HEK293 (cell line): ENCODE measurements around the gene FOXO3.

Experiments
- REPIN1 ChIP-seq: fragments of 450-650 bp; formaldehyde crosslinking; IDR thresholded peaks from 2 replicates; pipeline ENCODE4 v1.5.1; 2017; ENCODE audit warnings: missing biosample characterization, missing genetic modification characterization, low read depth
- SALL2 ChIP-seq: fragments of 450-650 bp; formaldehyde crosslinking; IDR thresholded peaks from 2 replicates; pipeline ENCODE4 v1.5.0; 2017; ENCODE audit warnings: missing biosample characterization, mild to moderate bottlenecking, missing genetic modification characterization, borderline replicate concordance
- SP7 ChIP-seq: fragments of 450-650 bp; formaldehyde crosslinking; IDR thresholded peaks from 2 replicates; pipeline ENCODE4 v1.5.1; 2016; ENCODE audit warnings: missing biosample characterization, missing genetic modification characterization
- ZBTB8A ChIP-seq: fragments of 450-650 bp; formaldehyde crosslinking; IDR thresholded peaks from 2 replicates; pipeline ENCODE4 v1.5.1; 2016; ENCODE audit warnings: missing biosample characterization, missing genetic modification characterization
- ZFHX2 ChIP-seq: fragments of 450-650 bp; formaldehyde crosslinking; conservative IDR thresholded peaks from 2 replicates; pipeline ENCODE4 v1.5.1; 2016; ENCODE audit warnings: missing biosample characterization, missing genetic modification characterization
- ZFP37 ChIP-seq: fragments of 450-650 bp; formaldehyde crosslinking; IDR thresholded peaks from 2 replicates; pipeline ENCODE4 v1.5.1; 2016; ENCODE audit warnings: missing biosample characterization, missing genetic modification characterization
- ZNF114 ChIP-seq: fragments of 450-650 bp; formaldehyde crosslinking; IDR thresholded peaks from 2 replicates; pipeline ENCODE4 v1.5.0; 2017; ENCODE audit warnings: missing biosample characterization, missing genetic modification characterization
- ZNF132 ChIP-seq: fragments of 450-650 bp; formaldehyde crosslinking; IDR thresholded peaks from 2 replicates; pipeline ENCODE4 v1.5.1; 2017; ENCODE audit warnings: missing biosample characterization, missing genetic modification characterization, borderline replicate concordance
- ZNF157 ChIP-seq: fragments of 450-650 bp; formaldehyde crosslinking; IDR thresholded peaks from 2 replicates; pipeline ENCODE4 v1.5.1; 2016; ENCODE audit warnings: missing biosample characterization, missing genetic modification characterization
- ZNF175 ChIP-seq: fragments of 450-650 bp; formaldehyde crosslinking; IDR thresholded peaks from 2 replicates; pipeline ENCODE4 v1.5.1; 2016; ENCODE audit warnings: missing biosample characterization, missing genetic modification characterization
- ZNF366 ChIP-seq: fragments of 450-650 bp; formaldehyde crosslinking; conservative IDR thresholded peaks from 2 replicates; pipeline ENCODE4 v1.5.1; 2016; ENCODE audit warnings: missing biosample characterization, missing genetic modification characterization
- ZNF48 ChIP-seq: fragments of 450-650 bp; formaldehyde crosslinking; IDR thresholded peaks from 2 replicates; pipeline ENCODE4 v1.5.1; 2016; ENCODE audit warnings: missing biosample characterization, missing genetic modification characterization
- ZNF510 ChIP-seq: fragments of 450-650 bp; formaldehyde crosslinking; IDR thresholded peaks from 2 replicates; pipeline ENCODE4 v1.5.1; 2018; ENCODE audit warnings: mild to moderate bottlenecking, missing genetic modification characterization, missing biosample characterization; ENCODE audit not compliant: insufficient replicate concordance
- ZNF514 ChIP-seq: fragments of 450-650 bp; formaldehyde crosslinking; IDR thresholded peaks from 2 replicates; pipeline ENCODE4 v1.5.1; 2016; ENCODE audit warnings: missing biosample characterization, missing genetic modification characterization
- ZNF560 ChIP-seq: fragments of 450-650 bp; formaldehyde crosslinking; IDR thresholded peaks from 2 replicates; pipeline ENCODE4 v1.5.1; 2017; ENCODE audit warnings: missing biosample characterization, missing genetic modification characterization, borderline replicate concordance
- ZNF623 ChIP-seq: fragments of 450-650 bp; formaldehyde crosslinking; IDR thresholded peaks from 2 replicates; pipeline ENCODE4 v1.5.1; 2016; ENCODE audit warnings: missing biosample characterization, missing genetic modification characterization
- ZNF660 ChIP-seq: fragments of 450-650 bp; IDR thresholded peaks from 2 replicates; pipeline ENCODE4 v1.5.1; 2018; ENCODE audit warnings: missing biosample characterization, mild to moderate bottlenecking, missing genetic modification characterization
- ZNF677 ChIP-seq: fragments of 450-650 bp; IDR thresholded peaks from 2 replicates; pipeline ENCODE4 v1.5.0; 2018; ENCODE audit warnings: missing biosample characterization, mild to moderate bottlenecking, missing genetic modification characterization, moderate library complexity
- ZNF791 ChIP-seq: fragments of 450-650 bp; formaldehyde crosslinking; IDR thresholded peaks from 2 replicates; pipeline ENCODE4 v1.5.1; 2016; ENCODE audit warnings: missing biosample characterization, missing genetic modification characterization
- TF ChIP-seq, protein P1 (sequence below): fragments of 450-650 bp; IDR thresholded peaks from 2 replicates; pipeline ENCODE4 v1.5.1; 2018; ENCODE audit warnings: missing biosample characterization, missing genetic modification characterization
- TF ChIP-seq, protein P2 (sequence below): fragments of 450-650 bp; formaldehyde crosslinking; IDR thresholded peaks from 2 replicates; pipeline ENCODE4 v1.5.1; 2016; ENCODE audit warnings: missing biosample characterization, missing genetic modification characterization, low read depth
- TF ChIP-seq, protein P3 (sequence below): fragments of 450-650 bp; formaldehyde crosslinking; IDR thresholded peaks from 2 replicates; pipeline ENCODE4 v1.5.1; 2017; ENCODE audit warnings: missing biosample characterization, missing genetic modification characterization
- TF ChIP-seq, protein P4 (sequence below): fragments of 450-650 bp; formaldehyde crosslinking; IDR thresholded peaks from 2 replicates; pipeline ENCODE4 v1.5.1; 2016; ENCODE audit warnings: missing biosample characterization, missing genetic modification characterization
- TF ChIP-seq, protein P5 (sequence below): fragments of 450-650 bp; formaldehyde crosslinking; IDR thresholded peaks from 2 replicates; pipeline ENCODE4 v1.5.1; 2016; ENCODE audit warnings: missing biosample characterization, missing genetic modification characterization
- TF ChIP-seq, protein P6 (sequence below): fragments of 450-650 bp; formaldehyde crosslinking; IDR thresholded peaks from 2 replicates; pipeline ENCODE4 v1.5.1; 2016; ENCODE audit warnings: missing biosample characterization, missing genetic modification characterization
- TF ChIP-seq, protein P7 (sequence below): fragments of 450-650 bp; formaldehyde crosslinking; conservative IDR thresholded peaks from 2 replicates; pipeline ENCODE4 v1.5.1; 2016; ENCODE audit warnings: low read depth, missing biosample characterization, missing genetic modification characterization
- TF ChIP-seq, protein P8 (sequence below): fragments of 450-650 bp; formaldehyde crosslinking; IDR thresholded peaks from 2 replicates; pipeline ENCODE4 v1.5.1; 2016; ENCODE audit warnings: missing biosample characterization, missing genetic modification characterization

FOXO3 gene

DNA sequence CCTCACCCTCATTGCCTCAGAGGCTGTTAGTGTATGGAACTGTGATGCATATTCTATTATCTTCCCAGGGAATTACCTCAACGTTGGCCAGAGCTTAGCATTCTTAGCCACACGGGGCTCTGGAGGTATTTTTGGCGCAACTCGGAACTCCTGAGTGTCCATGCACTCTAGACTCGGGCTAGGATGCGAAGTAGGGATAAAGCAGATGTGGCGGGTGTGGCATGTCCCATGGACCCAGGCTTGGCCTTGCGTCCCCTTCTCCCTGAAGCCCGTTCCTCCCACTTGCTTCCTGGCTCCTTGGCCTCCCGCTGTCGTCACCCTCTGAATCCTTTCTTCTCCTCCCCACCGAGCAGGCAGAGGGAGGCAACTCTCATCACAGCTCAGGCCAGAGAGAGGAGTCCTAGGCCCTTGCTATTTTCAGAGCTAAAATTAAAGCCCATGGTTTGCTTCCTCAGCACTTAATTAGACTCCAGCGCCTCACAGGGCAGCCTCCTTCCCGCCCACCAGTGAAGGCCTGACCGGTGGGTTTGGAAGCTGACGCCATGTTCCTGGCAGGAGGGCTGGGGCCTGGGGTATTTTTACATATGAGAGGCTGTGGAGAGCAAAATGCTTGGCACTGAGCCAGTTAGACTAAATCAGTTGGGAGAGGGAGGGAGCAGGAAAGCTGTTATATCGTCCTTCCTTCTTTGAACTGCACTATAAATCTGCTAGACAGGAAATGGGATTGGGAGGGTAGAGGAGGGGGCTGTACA is 138.7 kb downstream of the FOXO3 start (continued):
- TF ChIP-seq, protein P1, sequence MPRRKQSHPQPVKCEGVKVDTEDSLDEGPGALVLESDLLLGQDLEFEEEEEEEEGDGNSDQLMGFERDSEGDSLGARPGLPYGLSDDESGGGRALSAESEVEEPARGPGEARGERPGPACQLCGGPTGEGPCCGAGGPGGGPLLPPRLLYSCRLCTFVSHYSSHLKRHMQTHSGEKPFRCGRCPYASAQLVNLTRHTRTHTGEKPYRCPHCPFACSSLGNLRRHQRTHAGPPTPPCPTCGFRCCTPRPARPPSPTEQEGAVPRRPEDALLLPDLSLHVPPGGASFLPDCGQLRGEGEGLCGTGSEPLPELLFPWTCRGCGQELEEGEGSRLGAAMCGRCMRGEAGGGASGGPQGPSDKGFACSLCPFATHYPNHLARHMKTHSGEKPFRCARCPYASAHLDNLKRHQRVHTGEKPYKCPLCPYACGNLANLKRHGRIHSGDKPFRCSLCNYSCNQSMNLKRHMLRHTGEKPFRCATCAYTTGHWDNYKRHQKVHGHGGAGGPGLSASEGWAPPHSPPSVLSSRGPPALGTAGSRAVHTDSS (tag by site-specific recombination): no peak
- no peak for TF ChIP-seq ZNF366
- TF ChIP-seq ZNF560 (tag by site-specific recombination): no peak
- TF ChIP-seq ZNF514 (tag by site-specific recombination): no peak
- no peak for TF ChIP-seq ZNF157
- TF ChIP-seq, protein P2, sequence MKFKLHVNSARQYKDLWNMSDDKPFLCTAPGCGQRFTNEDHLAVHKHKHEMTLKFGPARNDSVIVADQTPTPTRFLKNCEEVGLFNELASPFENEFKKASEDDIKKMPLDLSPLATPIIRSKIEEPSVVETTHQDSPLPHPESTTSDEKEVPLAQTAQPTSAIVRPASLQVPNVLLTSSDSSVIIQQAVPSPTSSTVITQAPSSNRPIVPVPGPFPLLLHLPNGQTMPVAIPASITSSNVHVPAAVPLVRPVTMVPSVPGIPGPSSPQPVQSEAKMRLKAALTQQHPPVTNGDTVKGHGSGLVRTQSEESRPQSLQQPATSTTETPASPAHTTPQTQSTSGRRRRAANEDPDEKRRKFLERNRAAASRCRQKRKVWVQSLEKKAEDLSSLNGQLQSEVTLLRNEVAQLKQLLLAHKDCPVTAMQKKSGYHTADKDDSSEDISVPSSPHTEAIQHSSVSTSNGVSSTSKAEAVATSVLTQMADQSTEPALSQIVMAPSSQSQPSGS (tag by site-specific recombination): no peak
- no peak for TF ChIP-seq REPIN1
- TF ChIP-seq SP7 (tag by site-specific recombination): peak; percentile 61
- TF ChIP-seq ZFHX2 (tag by site-specific recombination): peak; percentile 67
- TF ChIP-seq, protein P3, sequence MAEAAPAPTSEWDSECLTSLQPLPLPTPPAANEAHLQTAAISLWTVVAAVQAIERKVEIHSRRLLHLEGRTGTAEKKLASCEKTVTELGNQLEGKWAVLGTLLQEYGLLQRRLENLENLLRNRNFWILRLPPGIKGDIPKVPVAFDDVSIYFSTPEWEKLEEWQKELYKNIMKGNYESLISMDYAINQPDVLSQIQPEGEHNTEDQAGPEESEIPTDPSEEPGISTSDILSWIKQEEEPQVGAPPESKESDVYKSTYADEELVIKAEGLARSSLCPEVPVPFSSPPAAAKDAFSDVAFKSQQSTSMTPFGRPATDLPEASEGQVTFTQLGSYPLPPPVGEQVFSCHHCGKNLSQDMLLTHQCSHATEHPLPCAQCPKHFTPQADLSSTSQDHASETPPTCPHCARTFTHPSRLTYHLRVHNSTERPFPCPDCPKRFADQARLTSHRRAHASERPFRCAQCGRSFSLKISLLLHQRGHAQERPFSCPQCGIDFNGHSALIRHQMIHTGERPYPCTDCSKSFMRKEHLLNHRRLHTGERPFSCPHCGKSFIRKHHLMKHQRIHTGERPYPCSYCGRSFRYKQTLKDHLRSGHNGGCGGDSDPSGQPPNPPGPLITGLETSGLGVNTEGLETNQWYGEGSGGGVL (tag by site-specific recombination): peak; percentile 42
- TF ChIP-seq ZNF791 (tag by site-specific recombination): no peak
- no peak for TF ChIP-seq ZNF132 (tag by site-specific recombination)
- TF ChIP-seq, protein P4, sequence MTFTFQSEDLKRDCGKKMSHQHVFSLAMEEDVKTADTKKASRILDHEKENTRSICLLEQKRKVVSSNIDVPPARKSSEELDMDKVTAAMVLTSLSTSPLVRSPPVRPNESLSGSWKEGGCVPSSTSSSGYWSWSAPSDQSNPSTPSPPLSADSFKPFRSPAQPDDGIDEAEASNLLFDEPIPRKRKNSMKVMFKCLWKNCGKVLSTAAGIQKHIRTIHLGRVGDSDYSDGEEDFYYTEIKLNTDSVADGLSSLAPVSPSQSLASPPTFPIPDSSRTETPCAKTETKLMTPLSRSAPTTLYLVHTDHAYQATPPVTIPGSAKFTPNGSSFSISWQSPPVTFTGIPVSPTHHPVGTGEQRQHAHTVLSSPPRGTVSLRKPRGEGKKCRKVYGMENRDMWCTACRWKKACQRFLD (tag by site-specific recombination): no peak
- TF ChIP-seq ZNF175 (tag by site-specific recombination): no peak
- no peak for TF ChIP-seq ZNF510 (tag by site-specific recombination)
- no peak for TF ChIP-seq SALL2 (tag by site-specific recombination)
- TF ChIP-seq ZNF48: no peak
- TF ChIP-seq, protein P5, sequence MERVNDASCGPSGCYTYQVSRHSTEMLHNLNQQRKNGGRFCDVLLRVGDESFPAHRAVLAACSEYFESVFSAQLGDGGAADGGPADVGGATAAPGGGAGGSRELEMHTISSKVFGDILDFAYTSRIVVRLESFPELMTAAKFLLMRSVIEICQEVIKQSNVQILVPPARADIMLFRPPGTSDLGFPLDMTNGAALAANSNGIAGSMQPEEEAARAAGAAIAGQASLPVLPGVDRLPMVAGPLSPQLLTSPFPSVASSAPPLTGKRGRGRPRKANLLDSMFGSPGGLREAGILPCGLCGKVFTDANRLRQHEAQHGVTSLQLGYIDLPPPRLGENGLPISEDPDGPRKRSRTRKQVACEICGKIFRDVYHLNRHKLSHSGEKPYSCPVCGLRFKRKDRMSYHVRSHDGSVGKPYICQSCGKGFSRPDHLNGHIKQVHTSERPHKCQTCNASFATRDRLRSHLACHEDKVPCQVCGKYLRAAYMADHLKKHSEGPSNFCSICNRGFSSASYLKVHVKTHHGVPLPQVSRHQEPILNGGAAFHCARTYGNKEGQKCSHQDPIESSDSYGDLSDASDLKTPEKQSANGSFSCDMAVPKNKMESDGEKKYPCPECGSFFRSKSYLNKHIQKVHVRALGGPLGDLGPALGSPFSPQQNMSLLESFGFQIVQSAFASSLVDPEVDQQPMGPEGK: no peak
- no peak for TF ChIP-seq ZNF677 (tag by site-specific recombination)
- TF ChIP-seq ZNF623: no peak
- TF ChIP-seq ZBTB8A (tag by site-specific recombination): no peak
- TF ChIP-seq ZFP37 (tag by site-specific recombination): no peak
- TF ChIP-seq, protein P6, sequence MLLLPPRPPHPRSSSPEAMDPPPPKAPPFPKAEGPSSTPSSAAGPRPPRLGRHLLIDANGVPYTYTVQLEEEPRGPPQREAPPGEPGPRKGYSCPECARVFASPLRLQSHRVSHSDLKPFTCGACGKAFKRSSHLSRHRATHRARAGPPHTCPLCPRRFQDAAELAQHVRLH (tag by site-specific recombination): no peak
- peak; percentile 93 for TF ChIP-seq ZNF660 (tag by site-specific recombination)
- no peak for TF ChIP-seq ZNF114
- TF ChIP-seq, protein P7, sequence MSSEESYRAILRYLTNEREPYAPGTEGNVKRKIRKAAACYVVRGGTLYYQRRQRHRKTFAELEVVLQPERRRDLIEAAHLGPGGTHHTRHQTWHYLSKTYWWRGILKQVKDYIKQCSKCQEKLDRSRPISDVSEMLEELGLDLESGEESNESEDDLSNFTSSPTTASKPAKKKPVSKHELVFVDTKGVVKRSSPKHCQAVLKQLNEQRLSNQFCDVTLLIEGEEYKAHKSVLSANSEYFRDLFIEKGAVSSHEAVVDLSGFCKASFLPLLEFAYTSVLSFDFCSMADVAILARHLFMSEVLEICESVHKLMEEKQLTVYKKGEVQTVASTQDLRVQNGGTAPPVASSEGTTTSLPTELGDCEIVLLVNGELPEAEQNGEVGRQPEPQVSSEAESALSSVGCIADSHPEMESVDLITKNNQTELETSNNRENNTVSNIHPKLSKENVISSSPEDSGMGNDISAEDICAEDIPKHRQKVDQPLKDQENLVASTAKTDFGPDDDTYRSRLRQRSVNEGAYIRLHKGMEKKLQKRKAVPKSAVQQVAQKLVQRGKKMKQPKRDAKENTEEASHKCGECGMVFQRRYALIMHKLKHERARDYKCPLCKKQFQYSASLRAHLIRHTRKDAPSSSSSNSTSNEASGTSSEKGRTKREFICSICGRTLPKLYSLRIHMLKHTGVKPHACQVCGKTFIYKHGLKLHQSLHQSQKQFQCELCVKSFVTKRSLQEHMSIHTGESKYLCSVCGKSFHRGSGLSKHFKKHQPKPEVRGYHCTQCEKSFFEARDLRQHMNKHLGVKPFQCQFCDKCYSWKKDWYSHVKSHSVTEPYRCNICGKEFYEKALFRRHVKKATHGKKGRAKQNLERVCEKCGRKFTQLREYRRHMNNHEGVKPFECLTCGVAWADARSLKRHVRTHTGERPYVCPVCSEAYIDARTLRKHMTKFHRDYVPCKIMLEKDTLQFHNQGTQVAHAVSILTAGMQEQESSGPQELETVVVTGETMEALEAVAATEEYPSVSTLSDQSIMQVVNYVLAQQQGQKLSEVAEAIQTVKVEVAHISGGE: no peak
- TF ChIP-seq, protein P8, sequence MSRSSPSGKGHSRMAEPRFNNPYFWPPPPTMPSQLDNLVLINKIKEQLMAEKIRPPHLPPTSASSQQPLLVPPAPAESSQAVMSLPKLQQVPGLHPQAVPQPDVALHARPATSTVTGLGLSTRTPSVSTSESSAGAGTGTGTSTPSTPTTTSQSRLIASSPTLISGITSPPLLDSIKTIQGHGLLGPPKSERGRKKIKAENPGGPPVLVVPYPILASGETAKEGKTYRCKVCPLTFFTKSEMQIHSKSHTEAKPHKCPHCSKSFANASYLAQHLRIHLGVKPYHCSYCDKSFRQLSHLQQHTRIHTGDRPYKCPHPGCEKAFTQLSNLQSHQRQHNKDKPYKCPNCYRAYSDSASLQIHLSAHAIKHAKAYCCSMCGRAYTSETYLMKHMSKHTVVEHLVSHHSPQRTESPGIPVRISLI (tag by site-specific recombination): no peak
